Neural cell (in vitro differentiated cells): Measurements from ENCODE around the gene ACOT7. TPM values are rescaled to one million over a fixed set of nuclear protein-coding genes. Genes with fewer than 3 reads are reported as not detected.

Experiments used
- H2AFZ ChIP-seq: fragments of 200-600, 300-800 bp; sonication (generic), shearing (Covaris generic); 2 replicates; pipeline ENCODE4 v1.6.0; 2014; ENCODE audit warnings: low read depth, mild to moderate bottlenecking, antibody characterized with exemption, low read length, moderate library complexity
- H3F3A ChIP-seq: fragments of 200-600 bp; shearing (Covaris generic); 2 replicates; pipeline ENCODE4 v1.6.1; 2016; ENCODE audit warnings: mild to moderate bottlenecking, moderate library complexity, mixed read lengths, antibody characterized with exemption, low read length; ENCODE audit not compliant: insufficient read depth, poor library complexity, severe bottlenecking
- H3K27ac ChIP-seq: fragments of 200-600, 300-800 bp; sonication (generic), shearing (Covaris generic); 2 replicates; pipeline ENCODE4 v1.5.1; 2014; ENCODE audit warnings: mild to moderate bottlenecking, low read length, moderate library complexity
- H3K27me3 ChIP-seq: fragments of 300-800, 200-600 bp; sonication (generic), shearing (Covaris generic); 2 replicates; pipeline ENCODE4 v1.6.0; 2014; ENCODE audit warnings: mild to moderate bottlenecking, low read depth, low read length, moderate library complexity; ENCODE audit not compliant: insufficient read depth
- H3K36me3 ChIP-seq: fragments of 300-800, 200-600 bp; sonication (generic), shearing (Covaris generic); 2 replicates; pipeline ENCODE4 v1.5.1; 2014; ENCODE audit warnings: mild to moderate bottlenecking, antibody characterized with exemption, low read length, moderate library complexity; ENCODE audit not compliant: insufficient read depth
- H3K4me2 ChIP-seq: fragments of 300-800, 200-600 bp; sonication (generic), shearing (Covaris generic); 2 replicates; pipeline ENCODE4 v1.6.0; 2014; ENCODE audit warnings: mild to moderate bottlenecking, low read length
- H3K4me3 ChIP-seq: fragments of 300-800, 200-600 bp; sonication (generic), shearing (Covaris generic); 2 replicates; pipeline ENCODE4 v1.5.1; 2014; ENCODE audit warnings: mild to moderate bottlenecking, low read length, moderate library complexity
- H3K79me2 ChIP-seq: fragments of 200-600 bp; shearing (Covaris generic); replicated peaks from 2 replicates; pipeline ENCODE4 v1.6.0; 2014; ENCODE audit warnings: mild to moderate bottlenecking, low read length, moderate library complexity; ENCODE audit not compliant: insufficient read depth
- H3K9ac ChIP-seq: fragments of 300-800, 200-600 bp; sonication (generic), shearing (Covaris generic); 2 replicates; pipeline ENCODE4 v1.6.1; 2016; ENCODE audit warnings: mild to moderate bottlenecking, low read length, mixed read lengths
- H3K9me2 ChIP-seq: fragments of 200-600 bp; shearing (Covaris generic); 2 replicates; pipeline ENCODE4 v1.6.1; 2016; ENCODE audit warnings: mild to moderate bottlenecking, low read length, mixed read lengths; ENCODE audit not compliant: insufficient read depth
- H3K9me3 ChIP-seq: fragments of 200-600, 300-800 bp; sonication (generic), shearing (Covaris generic); 2 replicates; pipeline ENCODE4 v1.6.1; 2016; ENCODE audit warnings: mild to moderate bottlenecking, mixed run types, low read length, moderate library complexity, mixed read lengths
- H4K20me1 ChIP-seq: fragments of 200-600 bp; shearing (Covaris generic); 2 replicates; pipeline ENCODE4 v1.6.1; 2016; ENCODE audit warnings: mild to moderate bottlenecking, mixed run types; ENCODE audit not compliant: insufficient read depth
- EP300 ChIP-seq: fragments of 450-650 bp; conservative IDR thresholded peaks from 2 replicates; pipeline ENCODE4 v1.6.1; 2014; ENCODE audit warnings: antibody characterized with exemption, mild to moderate bottlenecking, moderate library complexity; ENCODE audit not compliant: poor library complexity, severe bottlenecking
- EZH2 ChIP-seq: fragments of 200-600, 300-800 bp; shearing (Covaris generic), sonication (generic); IDR thresholded peaks from 2 replicates; pipeline ENCODE4 v1.6.1; 2014; ENCODE audit warnings: antibody characterized with exemption, low read length, borderline replicate concordance, mild to moderate bottlenecking; ENCODE audit not compliant: insufficient read depth, poor library complexity, severe bottlenecking
- MXI1 ChIP-seq: fragments of 450-650 bp; conservative IDR thresholded peaks from 2 replicates; pipeline ENCODE4 v1.6.1; 2014; ENCODE audit warnings: antibody characterized with exemption, mild to moderate bottlenecking; ENCODE audit not compliant: poor library complexity, severe bottlenecking
- POLR2AphosphoS5 ChIP-seq: IDR thresholded peaks from 2 replicates; pipeline ENCODE4 v1.6.1; 2012
- RAD21 ChIP-seq: fragments of 450-650 bp; conservative IDR thresholded peaks from 2 replicates; pipeline ENCODE4 v1.6.1; 2014; ENCODE audit warnings: antibody characterized with exemption, mild to moderate bottlenecking, moderate library complexity
- SMC3 ChIP-seq: fragments of 450-650 bp; conservative IDR thresholded peaks from 2 replicates; pipeline ENCODE4 v1.6.1; 2014; ENCODE audit warnings: antibody characterized with exemption, mild to moderate bottlenecking, moderate library complexity; ENCODE audit not compliant: poor library complexity
- TAF1 ChIP-seq: IDR thresholded peaks from 2 replicates; pipeline ENCODE4 v1.6.1; 2012; ENCODE audit warnings: low read depth
- polyA plus RNA-seq: library from polyadenylated mRNA; depleted of rRNA; stranded (reverse); fragments of >200 nt; gene quantifications from 2 replicates; pipeline ENCODE4 v1.2.3, GENCODE V29; 2014
- TF ChIP-seq, protein P1 (sequence below): fragments of 450-650 bp; IDR thresholded peaks from 2 replicates; pipeline ENCODE4 v1.5.1; 2014; ENCODE audit warnings: antibody characterized with exemption, mild to moderate bottlenecking, moderate library complexity; ENCODE audit not compliant: poor library complexity, severe bottlenecking
- TF ChIP-seq, protein P2 (sequence below): IDR thresholded peaks from 2 replicates; pipeline ENCODE4 v1.6.1; 2012; ENCODE audit warnings: borderline replicate concordance

ACOT7 gene
- polyA plus RNA-seq, 1 donor from 2014 or later, result 101 TPM

DNA sequence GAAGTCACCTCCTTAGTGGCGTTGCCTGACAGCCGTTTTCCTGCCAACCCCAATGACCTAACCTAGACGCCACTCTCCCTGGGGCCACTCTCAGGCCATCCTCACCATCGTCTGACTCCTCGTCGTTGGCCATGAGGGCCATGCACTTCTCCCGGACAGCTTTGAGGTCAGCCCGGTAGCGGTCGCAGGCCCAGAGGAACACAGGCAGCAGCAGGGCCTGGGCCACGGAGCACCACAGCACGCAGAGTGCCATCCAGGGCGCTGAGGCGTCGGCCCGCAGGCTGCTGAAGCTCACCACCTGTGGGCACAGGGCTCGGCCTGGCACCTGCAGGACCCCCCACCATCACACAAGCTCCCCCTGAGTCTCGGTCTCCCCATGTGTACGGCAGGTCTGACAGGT is 142.3 kb downstream of the ACOT7 start:
- TF ChIP-seq, protein P1, sequence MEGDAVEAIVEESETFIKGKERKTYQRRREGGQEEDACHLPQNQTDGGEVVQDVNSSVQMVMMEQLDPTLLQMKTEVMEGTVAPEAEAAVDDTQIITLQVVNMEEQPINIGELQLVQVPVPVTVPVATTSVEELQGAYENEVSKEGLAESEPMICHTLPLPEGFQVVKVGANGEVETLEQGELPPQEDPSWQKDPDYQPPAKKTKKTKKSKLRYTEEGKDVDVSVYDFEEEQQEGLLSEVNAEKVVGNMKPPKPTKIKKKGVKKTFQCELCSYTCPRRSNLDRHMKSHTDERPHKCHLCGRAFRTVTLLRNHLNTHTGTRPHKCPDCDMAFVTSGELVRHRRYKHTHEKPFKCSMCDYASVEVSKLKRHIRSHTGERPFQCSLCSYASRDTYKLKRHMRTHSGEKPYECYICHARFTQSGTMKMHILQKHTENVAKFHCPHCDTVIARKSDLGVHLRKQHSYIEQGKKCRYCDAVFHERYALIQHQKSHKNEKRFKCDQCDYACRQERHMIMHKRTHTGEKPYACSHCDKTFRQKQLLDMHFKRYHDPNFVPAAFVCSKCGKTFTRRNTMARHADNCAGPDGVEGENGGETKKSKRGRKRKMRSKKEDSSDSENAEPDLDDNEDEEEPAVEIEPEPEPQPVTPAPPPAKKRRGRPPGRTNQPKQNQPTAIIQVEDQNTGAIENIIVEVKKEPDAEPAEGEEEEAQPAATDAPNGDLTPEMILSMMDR, result no peak
- TF ChIP-seq, protein P2, sequence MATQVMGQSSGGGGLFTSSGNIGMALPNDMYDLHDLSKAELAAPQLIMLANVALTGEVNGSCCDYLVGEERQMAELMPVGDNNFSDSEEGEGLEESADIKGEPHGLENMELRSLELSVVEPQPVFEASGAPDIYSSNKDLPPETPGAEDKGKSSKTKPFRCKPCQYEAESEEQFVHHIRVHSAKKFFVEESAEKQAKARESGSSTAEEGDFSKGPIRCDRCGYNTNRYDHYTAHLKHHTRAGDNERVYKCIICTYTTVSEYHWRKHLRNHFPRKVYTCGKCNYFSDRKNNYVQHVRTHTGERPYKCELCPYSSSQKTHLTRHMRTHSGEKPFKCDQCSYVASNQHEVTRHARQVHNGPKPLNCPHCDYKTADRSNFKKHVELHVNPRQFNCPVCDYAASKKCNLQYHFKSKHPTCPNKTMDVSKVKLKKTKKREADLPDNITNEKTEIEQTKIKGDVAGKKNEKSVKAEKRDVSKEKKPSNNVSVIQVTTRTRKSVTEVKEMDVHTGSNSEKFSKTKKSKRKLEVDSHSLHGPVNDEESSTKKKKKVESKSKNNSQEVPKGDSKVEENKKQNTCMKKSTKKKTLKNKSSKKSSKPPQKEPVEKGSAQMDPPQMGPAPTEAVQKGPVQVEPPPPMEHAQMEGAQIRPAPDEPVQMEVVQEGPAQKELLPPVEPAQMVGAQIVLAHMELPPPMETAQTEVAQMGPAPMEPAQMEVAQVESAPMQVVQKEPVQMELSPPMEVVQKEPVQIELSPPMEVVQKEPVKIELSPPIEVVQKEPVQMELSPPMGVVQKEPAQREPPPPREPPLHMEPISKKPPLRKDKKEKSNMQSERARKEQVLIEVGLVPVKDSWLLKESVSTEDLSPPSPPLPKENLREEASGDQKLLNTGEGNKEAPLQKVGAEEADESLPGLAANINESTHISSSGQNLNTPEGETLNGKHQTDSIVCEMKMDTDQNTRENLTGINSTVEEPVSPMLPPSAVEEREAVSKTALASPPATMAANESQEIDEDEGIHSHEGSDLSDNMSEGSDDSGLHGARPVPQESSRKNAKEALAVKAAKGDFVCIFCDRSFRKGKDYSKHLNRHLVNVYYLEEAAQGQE, result no peak
- TF ChIP-seq RAD21, result no peak
- TF ChIP-seq EZH2, result no peak
- TF ChIP-seq TAF1, result no peak
- TF ChIP-seq POLR2AphosphoS5, result no peak
- no peak for TF ChIP-seq EP300
- TF ChIP-seq SMC3, result no peak
- TF ChIP-seq MXI1, result no peak
- Histone ChIP-seq H3K9ac (no peak overlapping the region), H4K20me1 (no peaks in the 10 kb centered on the region), H3K79me2 (no peaks in the 10 kb centered on the region), H3K27me3 (peaks cover 20% of the 10 kb centered on the region), H3K4me2 (no peak overlapping the region), H3K27ac (no peak overlapping the region), H2AFZ (no peak overlapping the region), H3K36me3 (peaks cover 7% of the 10 kb centered on the region), H3F3A (no peaks in the 10 kb centered on the region), H3K9me2 (no peaks in the 10 kb centered on the region), H3K4me3 (no peak overlapping the region), H3K9me3 (no peaks in the 10 kb centered on the region)

DNA sequence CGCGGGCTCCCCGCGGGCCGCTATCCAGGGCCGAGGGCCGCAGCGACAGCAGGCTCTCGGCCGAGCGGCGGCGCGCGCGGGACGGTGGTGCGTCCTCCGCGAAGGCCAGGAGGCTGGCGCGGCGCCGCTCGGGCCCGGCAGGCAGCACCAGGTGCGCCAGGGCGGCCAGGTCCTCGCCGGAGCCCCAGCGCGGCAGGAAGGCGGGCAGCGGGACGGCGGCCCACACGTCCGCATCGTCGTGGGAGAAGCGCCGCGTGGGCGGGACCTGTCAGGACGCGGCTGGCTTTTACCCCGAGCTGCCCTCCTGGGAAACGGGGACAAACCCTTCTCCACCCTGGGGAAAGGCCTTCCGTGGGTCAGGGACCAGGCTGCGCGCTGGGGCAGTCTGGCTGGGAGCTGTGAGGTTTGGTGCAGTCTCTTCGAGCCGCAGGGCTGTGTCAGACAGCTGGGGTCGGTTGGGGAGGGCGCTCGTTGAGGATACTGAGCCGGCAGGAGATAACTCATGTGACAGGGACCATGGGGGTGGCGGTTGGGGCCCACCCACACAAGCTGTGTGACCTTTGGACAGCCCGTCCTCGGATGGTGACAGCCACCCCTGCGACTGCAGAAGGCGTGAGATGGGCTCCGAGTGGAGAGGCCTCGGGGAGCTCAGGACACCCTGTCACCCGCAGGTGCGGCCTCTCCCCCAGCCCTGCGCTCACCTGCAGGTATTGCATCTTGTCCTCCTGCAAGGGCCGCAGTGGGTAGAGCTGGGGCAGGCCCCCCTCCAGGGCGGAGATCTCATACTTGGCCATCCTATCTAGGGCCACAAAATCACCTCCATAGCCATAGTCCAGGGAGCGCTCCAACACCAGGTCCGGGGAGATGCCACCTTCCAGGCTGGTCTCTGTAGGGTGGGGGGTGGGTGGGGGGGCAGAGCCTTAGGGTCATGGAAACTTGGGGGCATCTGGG is 143.6 kb downstream of the ACOT7 start:
- Histone ChIP-seq H3K9ac (no peak overlapping the region), H2AFZ (no peak overlapping the region), H3K9me3 (no peaks in the 10 kb centered on the region), H3K27ac (no peak overlapping the region), H4K20me1 (no peaks in the 10 kb centered on the region), H3F3A (no peaks in the 10 kb centered on the region), H3K4me3 (no peak overlapping the region), H3K36me3 (peaks cover 7% of the 10 kb centered on the region), H3K27me3 (peaks cover 27% of the 10 kb centered on the region), H3K9me2 (no peaks in the 10 kb centered on the region), H3K79me2 (no peaks in the 10 kb centered on the region), H3K4me2 (no peak overlapping the region)
- no peak for TF ChIP-seq EZH2
- TF ChIP-seq EP300, result no peak
- TF ChIP-seq, protein P1, result no peak
- peak; percentile 8 for TF ChIP-seq POLR2AphosphoS5
